ENCODE measurements around the gene F12.
A peak's percentile ranks its signal among the peaks of the same experiment; 100 is the strongest.
"Not testable (repeated sequence)": the region's sequence is repeated elsewhere in the genome, so short reads cannot be mapped to it uniquely, and the experiment has no call there.

Gene F12

DNA sequence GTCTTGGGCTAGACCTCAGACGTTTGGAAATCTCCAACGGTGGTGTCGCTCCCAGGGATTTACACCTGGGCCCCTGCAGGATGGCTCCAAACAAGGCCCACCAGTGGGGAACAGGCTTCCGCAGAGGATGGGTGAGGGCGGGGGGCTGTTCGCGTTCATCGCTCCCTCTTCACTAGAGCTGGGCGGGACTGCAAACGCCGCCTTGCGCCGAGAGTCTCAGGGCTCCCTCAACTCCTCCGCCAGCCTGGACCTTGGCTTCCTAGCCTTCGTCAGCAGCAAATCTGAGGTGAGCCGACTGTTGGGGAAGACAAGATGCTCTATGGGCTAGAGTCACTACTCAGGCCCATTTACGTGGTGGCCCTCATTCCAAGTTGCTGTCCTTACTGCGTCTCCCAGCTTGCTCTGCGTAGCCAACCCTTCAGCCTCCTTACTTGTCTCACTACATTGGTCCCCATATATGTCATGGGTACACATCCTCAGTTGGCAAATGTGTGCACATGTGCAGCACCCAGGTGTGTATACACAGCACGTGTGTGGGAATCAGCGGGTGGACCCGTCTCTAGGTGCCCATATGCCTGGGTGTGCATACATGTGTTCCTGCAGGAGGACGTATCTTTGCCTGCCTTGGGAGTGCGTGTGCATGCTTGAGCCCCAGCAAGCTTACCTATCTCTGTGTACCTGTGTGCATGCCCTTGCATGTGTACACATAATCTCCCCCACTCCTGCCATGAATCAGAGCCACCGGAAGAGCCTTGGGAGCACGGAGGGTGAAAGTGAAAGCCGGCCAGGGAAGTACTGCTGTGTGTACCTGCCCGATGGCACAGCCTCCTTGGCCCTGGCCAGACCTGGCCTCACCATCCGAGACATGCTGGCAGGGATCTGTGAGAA lies 41.1 kb downstream of the F12 start:
- no peak for DNase-seq (ENCODE audit: low read depth)

GRCh38 chr5:177367323-177367848 lies 42.0 kb downstream of the F12 start:
- DNase-seq (ENCODE audit: low read depth) = no peak

DNA sequence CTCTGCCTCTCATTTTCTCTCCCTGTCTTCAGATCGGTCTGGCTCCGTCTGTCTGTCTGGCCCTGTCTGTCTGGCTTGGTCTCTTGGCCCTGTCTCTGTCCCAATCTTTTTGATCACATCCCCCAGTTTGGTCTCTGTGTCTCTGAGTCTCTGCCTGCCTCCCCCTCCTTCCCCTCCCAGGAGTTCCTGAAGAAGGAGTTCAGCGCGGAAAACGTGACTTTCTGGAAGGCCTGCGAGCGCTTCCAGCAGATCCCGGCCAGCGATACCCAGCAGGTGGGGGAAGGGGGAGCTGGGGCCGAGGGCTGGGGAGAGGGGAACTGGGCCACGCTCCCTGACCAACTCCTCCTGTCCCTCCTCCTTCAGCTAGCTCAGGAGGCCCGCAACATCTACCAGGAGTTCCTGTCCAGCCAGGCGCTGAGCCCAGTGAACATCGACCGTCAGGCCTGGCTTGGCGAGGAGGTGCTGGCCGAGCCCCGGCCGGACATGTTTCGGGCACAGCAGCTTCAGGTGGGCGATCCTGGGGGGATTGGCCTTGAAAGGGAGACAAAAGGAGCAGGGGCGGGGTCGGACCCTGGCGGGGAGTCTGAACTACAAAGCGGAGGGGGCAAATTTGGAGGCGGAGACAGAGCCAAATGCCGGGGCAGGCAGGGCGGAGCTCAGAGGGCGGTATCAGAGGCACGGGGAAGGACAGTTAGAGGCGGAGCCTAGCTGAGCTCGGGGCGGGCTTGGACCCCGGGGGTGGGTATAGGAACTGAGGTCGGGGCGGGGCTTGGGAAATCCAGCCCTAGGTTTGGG lies 42.6 kb downstream of the F12 start:
- no peak for DNase-seq (ENCODE audit: low read depth)

DNA sequence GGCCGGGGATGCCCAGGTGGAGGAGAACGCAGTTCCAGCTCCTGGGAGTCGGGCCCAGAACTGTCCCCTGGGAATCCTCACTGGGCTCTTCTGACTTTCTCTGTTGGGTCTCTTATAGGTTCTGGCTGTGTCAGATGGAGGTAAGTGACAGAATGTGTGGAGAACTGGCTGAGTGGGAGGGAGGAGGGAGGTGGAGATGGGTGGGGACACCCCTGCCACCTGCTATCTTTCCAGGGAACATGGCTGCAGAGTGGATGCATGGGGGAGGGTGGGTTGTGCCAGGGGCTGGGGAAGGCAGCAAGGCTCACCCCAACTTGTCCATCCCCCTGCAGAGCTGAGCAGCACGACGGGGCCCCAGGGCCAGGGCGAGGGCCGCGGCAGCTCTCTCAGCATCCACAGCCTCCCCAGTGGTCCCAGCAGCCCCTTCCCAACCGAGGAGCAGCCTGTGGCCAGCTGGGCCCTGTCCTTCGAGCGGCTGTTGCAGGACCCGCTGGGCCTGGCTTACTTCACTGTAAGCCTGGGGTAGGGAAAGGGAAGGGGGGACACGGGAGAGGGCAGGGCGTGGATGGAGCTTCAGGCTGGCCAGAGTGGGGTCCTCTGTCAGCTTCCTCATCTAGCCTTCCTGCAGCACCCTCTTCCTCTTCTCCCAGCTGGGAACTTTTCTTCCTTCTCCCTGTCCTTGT lies 43.4 kb downstream of the F12 start:
- DNase-seq (ENCODE audit: low read depth) = no peak

DNA sequence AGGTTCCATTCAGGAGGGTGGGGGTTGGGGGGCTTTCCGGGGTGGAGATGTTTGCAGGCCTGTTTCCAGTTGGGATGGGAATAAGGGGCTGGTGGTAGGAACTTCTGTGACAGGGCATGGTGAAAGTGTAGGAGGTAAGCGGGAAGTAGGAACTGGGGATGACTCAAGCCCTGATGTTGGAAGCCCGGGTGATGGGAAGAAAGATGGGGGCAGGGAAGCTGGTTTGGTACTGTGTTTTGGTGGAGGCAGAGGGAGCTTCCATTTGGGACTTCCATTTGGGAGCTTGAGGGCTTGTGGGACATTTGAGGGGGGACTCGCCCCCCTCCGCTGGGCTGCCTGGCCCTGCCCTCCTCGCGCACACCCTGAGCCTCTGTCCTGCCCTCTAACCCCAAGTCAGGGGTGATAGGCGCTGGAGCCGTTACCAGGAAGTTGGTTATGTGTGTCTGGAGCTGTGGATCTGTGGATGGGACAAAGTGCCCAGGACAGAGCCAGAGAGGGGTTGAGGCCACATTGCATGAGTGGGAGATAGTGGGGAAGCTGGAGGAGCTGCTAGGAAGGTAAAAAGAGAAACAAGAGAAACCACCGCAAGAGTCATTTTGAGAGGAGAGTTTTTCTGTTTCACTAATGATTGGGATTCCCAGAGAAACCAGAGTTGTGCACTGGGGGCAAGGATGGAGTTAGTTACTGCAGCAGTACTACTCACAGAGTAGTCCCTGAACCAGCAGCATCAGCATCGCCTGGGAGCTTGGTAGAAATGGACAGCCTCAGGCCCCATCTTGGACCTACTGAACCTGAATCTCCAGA lies 45.0 kb downstream of the F12 start:
- DNase-seq (ENCODE audit: low read depth) = no peak

DNA sequence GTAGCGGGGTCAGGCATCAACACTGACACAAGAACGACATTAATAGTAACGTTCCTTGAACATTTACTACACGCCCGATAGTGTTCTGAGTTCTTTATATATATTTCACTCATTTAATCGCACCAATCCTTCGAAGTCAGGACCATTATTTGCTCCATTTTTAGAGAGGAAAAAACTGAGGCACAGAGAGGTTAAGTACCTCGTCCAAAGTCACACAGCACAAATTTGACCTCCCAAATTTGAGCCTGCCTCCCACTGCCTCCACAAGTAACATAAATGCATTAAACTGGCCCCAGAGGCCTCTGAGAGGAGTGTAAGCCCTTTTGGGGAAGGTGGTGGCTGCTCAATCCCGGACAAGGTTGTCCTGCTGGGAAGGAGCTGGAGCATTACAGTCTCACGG lies 45.8 kb downstream of the F12 start:
- DNase-seq (ENCODE audit: low read depth) = no peak

DNA sequence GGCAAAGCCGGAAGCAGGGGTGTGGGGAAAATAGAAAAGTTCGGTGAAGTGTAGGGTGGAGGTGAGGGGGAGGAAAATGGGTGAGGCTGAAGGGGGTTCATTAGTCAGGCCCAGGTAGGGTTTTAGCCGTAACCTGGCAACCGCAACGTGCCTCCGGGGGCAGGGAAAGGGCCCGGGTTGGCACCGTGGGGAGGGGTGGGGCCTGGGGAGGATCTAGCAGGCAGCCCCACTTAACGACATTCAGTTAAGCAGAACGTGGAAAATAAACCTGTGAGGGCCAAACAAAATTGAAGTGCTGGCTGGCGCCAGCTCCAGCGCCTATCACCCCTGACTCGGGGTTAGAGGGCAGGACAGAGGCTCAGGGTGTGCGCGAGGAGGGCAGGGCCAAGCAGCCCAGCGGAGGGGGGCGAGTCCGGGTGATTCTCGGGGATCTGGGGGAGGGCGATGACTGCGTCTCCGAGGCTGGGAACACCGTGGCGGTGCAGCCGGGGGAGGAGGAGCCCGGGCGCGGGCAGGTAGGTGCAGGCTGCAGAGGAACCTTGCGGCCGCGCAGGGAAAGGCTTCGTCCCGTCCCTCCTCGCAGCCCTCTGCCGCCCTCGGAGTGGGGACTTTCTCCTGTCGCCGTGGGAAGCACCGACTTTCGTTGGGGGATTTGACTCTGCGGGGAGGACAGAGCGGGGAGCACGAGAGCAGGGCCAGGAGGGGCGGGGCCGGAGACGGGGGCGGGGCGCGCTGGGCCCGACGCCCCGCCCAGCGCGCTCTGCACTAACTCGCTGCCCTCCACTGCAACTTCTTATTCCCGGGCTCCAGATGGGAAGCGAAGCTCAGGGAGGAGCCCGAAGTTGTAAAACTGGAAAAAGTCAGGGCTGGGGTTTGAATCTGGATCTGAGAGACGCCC lies 46.5 kb downstream of the F12 start:
- DNase-seq (ENCODE audit: low read depth) = peak; percentile 54

DNA sequence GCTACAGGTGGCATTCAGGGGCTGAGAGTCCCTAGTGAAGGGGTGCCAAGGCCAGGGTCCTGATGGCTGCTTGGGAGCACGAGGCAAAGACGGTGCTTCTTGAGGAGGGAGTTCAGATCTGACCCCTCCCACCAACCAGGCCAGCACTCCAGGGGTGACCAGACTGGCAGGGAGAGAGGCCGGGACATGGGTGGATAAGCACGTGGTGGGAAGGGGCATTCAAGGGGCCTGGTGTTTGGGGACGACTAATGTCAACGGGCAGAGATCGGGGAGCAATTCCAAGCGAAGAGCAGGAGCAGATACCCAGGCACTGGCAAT lies 47.1 kb downstream of the F12 start:
- DNase-seq (ENCODE audit: low read depth) = no peak

GRCh38 chr5:177361418-177362291 lies 47.7 kb downstream of the F12 start:
- DNase-seq (ENCODE audit: low read depth) = no peak

DNA sequence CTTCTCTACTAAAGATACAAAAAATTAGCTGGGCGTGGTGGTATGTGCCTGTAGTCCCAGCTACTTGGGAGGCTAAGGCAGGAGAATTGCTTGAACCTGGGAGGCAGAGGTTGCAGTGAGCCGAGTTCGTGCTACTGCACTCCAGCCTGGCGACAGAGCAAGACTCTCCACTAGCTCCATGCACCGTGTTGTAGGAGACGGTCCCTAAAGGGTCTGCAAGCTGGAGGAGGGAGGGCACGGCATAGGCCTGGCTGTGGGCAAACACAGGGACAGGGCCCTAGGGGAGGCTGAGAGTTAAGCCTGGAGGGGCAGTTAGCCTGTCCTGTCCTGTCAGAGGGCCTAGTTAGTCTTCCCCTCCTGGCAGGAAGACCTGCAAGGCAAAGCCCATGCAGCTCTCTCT lies 48.6 kb downstream of the F12 start:
- not testable (repeated sequence) for DNase-seq (ENCODE audit: low read depth)

DNA sequence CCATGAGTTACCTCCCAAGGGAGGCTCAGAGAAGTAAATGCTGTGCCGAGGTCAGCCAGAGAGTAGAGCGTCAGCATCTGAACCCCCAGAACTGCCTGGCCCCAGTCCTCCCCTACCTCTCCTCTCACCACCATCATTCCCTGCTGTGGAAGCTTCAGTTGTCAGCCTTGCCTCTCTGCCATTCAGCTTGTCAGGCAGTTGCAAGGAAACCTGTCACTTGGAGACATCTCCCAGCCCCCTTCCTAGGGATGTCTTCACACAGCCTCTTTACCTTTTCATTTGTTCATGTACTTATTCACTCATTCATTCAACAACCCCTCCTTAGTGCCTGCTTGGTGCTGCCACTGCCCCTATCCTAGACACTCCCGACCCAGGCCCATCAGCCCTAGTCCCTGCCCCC lies 49.5 kb downstream of the F12 start:
- no peak for DNase-seq (ENCODE audit: low read depth)

GRCh38 chr5:177359451-177359851 lies 49.9 kb downstream of the F12 start:
- DNase-seq (ENCODE audit: low read depth) = no peak

DNA sequence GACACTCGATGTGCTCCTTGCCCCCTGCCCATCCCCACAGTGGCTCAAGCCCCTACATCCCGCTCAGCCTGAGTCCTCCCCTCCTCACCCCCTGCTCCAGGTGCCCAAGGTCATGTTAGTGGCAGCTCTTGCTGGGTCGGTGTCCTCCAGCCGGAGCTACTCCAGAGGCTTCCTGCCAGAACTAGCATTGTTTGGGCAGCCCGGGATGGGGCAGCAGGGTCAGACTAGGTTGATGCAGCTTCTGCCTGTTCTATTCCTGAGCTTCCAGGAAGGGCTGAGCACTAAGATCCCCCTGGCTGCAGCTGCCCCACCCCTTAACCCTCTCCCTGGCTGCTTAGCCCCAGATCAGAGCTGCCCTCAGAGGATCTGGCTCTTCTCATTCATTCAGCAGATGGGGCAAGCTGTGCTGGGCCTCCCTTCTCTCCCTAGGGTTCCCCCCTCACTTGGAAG lies 51.0 kb downstream of the F12 start:
- no peak for DNase-seq (ENCODE audit: low read depth)

- DNase-seq (ENCODE audit: low read depth) = peak; percentile 47
Observed at GRCh38 chr5:177357459-177358351, 51.7 kb downstream of the F12 start, which contains the start of gene RGS14. Gene RGS14, plus strand, starts transcription at chr5:177357924. Its CDS starts 101 bp downstream, at chr5:177358025.

GRCh38 chr5:177357146-177357458 lies 52.3 kb downstream of the F12 start:
- DNase-seq (ENCODE audit: low read depth) = no peak

DNA sequence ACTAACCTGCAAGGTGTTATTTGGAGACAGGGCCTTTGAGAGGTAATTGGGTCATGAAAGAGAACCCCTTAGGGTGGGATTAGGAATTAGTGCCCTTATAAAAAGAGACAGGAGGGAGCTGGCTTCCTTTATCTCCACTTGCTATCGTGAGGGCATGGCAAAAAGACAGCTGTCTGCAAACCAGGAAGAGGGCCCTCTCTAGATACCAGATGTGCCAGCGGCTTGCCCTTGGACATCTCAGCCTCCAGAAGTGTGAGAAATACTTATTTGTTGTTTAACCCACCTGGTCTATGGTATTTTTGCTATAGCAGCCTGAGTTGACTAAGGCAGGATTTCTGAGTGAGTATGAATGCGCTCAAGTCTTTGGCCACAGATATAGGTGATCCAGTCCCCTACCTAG lies 52.6 kb downstream of the F12 start:
- no peak for DNase-seq (ENCODE audit: low read depth)

- DNase-seq (ENCODE audit: low read depth) = no peak
Observed at GRCh38 chr5:177355868-177356168, 53.5 kb downstream of the F12 start.

GRCh38 chr5:177355162-177355867 lies 54.0 kb downstream of the F12 start:
- DNase-seq (ENCODE audit: low read depth) = no peak
